GM12892 (cell line): ENCODE results near the gene PTPN13.

ENCODE experiments used
- POLR2A ChIP-seq: IDR thresholded peaks from 2 replicates; pipeline ENCODE4 v1.6.1; 2011; ENCODE audit warnings: low read depth, low read length, control low read depth
- POLR2AphosphoS5 ChIP-seq: IDR thresholded peaks from 2 replicates; pipeline ENCODE4 v1.6.1; 2011; ENCODE audit warnings: low read depth, low read length, control low read depth

- TF ChIP-seq POLR2AphosphoS5 (no peak), POLR2A (no peak)
Measured at GRCh38 chr4:86759298-86759697, 165.2 kb downstream of the PTPN13 start.
